ENCODE data around the gene RNF112. TPM values are rescaled to one million over a fixed set of nuclear protein-coding genes. Genes with fewer than 3 reads are reported as not detected.

Gene RNF112
- total RNA-seq, 1 experiment from 2014 or later: 0.24 TPM

DNA sequence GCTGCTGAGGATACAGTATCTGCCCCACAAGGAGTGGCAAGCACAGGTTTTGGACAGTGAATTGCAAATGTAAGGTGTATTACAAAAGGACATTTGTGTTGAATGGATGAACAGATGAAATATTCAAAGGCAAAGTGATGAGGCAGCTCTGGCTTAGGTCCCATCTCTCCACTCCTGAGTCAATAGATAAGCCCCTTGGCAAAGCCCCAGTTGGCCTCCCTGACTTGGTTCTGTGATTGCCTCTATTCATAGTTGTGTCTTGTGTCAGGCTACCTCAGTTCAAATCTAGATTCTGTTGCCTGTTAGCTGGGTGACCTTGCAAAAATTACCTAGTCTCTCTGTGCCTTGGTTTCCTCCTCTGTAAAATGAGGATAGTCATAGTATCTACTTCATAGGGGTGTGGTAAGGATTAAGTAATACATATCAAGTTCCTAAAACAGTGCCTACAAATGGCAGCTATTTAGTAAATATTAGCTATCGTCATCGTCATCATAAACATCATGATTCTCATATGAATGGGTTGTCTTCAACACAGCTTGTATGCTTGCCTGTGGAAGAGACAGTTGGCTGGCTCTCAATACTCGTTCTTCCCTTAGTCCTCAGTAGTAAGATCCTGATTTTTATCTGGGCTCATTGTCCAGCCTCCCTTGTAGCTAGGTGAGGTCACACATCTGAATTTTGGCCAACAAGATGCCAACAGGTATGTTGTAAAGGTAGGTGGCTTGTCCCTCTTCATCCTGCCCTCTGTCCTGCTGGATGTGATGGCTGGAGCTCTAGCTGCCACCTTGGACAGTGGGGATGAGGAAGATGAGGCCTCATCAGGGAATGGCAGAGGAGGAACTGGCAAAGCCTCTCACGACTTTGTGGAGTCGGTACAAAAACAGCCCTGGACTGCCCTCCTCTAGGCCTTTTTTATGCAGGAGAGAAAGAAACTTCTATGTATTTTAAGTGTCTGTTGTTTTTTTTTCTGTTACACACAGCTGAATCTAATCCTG is 21.9 kb upstream of the RNF112 start:
- no peak for DNase-seq (ENCODE audit: low read depth)

- no peak for DNase-seq (ENCODE audit: low read depth)
Measured at GRCh38 chr17:19390951-19391350, 20.1 kb upstream of the RNF112 start.

DNA sequence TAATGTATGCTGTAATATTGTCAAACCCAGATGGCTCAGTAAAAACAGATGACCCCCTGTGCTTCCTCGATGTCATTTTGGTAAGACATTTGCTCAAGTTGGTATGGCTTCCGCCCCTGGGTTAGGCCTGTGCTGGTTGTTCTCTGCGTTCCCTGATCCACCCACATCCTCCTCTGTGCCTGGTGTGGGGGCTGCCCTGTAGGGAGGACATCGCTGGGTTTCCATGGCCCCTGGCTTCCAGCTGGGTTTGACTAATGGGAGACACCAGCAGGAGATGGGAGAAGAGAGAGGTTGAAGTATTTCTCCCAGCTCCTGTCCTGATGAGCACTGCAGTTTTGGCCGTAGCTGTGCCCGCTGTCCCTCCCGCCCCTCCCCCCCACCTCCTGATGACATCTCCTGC is 19.6 kb upstream of the RNF112 start:
- no peak for DNase-seq (ENCODE audit: low read depth)

GRCh38 chr17:19392303-19392702 is 18.7 kb upstream of the RNF112 start:
- no peak for DNase-seq (ENCODE audit: low read depth)

- no peak for DNase-seq (ENCODE audit: low read depth)
Measured at GRCh38 chr17:19397556-19398041, 13.4 kb upstream of the RNF112 start.

GRCh38 chr17:19398301-19399181 is 12.5 kb upstream of the RNF112 start:
- no peak for DNase-seq (ENCODE audit: low read depth)

GRCh38 chr17:19399750-19400450 is 11.1 kb upstream of the RNF112 start:
- no peak for DNase-seq (ENCODE audit: low read depth)

DNA sequence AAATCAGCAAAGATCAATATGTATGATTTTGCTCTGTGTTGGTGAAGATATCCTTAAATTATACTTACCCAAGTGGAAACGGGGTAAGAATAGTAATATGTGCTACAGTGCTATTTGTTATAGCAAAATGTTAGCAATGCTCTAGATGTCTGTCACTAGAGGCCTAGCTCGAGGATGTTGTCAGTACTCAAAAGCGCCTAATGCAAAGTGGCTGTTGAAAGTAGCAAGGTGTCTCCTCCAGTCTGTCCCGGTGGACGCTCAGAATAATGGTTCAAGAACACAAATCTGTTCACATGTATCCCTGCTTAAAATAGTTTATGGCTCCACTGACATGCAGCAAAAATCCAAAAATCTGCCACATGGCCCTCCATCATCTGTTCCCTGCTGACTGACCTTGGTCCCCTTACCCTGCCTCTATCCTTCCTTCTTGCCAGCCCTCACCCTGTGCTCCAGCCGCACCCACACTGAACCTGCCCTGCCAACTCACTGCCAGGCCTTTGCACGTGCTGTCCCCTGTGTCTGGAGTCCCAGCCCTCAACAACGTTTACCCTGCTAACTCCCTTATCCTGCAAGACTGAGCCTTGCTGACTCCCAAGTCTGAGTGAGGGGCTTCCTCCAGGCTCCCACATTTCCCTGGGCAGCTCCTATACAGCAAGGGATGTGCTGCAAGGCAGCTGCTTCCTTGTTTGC is 9.6 kb upstream of the RNF112 start:
- DNase-seq (ENCODE audit: low read depth): no peak

DNA sequence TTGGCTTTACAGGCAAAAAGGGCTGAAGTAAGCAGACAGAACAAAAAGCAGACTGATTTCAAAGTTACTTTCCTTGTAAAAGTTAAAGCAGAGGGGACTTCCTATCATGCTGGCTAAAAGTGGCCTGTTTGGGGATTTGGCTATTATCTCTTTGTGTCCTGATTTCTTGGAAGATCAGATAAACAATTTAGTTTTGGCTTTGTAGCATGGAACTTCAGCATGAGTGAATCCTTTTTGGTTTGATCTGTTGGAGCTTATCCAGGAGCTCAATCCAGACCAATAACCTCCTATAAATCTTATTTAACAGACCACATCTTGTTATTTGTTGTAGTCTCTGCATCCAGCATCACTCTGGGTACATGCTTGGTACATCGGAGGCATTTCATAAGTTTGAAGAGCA is 8.9 kb upstream of the RNF112 start:
- no peak for DNase-seq (ENCODE audit: low read depth)

GRCh38 chr17:19403021-19403420 is 8.0 kb upstream of the RNF112 start:
- no peak for DNase-seq (ENCODE audit: low read depth)

- no peak for DNase-seq (ENCODE audit: low read depth)
Measured at GRCh38 chr17:19404264-19404663, 6.8 kb upstream of the RNF112 start.

GRCh38 chr17:19405114-19405513 is 5.9 kb upstream of the RNF112 start:
- DNase-seq (ENCODE audit: low read depth): no peak

- no peak for DNase-seq (ENCODE audit: low read depth)
Measured at GRCh38 chr17:19407601-19408345, 3.3 kb upstream of the RNF112 start.

DNA sequence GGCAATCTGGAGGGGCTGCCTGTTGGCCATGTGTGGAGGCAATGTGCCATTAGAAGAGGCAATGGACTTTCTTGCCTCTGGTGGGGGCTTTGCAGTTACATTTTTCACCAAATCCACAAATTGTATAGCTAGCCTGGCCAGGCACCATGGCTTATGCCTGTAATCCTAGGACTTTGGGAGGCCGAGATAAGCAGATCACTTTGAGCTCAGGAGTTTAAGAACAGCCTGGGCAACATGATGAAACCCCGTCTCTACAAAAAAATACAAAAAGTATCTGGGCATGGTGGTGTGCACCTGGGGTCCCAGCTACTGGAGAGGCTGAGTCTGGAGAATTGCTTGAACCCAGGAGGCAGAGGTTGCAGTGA is 2.7 kb upstream of the RNF112 start:
- DNase-seq (ENCODE audit: low read depth): no peak

DNA sequence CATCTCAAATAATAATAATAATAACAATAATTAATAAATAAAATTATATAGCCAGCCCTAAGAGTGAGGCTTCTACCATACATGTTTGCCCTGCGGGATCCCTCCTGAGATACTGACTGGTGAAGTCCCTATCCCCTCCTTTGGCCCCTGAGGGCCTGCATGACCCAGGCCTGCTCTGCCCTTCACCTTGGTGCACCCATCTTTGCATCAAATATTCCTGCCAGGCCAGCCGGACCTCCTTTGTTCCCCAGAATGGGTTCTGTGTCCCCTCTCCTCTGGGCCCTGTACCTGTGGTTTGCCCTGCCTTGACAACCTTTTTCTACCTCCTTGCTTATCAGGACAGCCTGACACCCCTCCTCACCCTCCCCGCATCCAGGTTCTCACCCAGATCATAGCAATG is 2.0 kb upstream of the RNF112 start:
- DNase-seq (ENCODE audit: low read depth): no peak

DNA sequence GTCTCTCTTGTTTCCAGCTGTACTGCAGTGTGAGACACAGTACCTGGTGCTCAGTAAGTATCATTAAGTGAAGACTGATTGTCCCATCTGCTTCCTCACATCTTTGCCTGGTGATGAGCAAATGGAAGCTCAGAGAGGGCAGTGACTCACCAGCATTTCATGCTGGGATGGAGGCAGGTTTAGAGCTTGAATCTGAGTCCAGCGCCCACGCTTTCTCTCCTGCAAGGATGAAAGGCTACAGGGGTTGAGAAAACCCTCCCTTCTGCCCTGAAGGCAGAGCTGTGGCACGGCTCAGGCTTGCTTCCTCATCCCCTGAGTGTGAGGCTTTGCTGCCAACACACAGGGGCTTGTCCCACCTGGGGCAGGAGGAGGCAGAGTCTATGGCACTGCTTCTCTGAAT is 1.5 kb upstream of the RNF112 start:
- DNase-seq (ENCODE audit: low read depth): peak; percentile 80

DNA sequence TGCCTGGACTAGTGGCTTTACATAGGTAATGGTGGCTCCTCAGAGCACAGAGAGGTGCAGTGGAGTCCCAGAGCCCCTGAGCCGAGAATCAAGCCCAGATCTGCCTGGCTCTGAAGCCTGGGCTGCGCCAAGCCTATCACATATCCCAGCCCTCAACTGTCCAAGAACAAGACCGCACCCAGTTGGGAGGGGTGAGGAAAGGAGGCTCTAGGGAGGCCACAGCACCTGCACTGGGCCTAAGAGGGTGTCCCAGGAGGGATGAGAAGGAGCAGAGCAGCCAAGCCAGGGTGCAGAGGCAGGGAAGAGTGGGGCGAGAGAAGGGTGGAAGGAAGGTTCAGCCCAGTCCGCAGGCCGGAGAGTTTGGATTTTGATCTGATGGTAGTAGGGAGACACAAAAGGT is 941 bp upstream of the RNF112 start:
- no peak for DNase-seq (ENCODE audit: low read depth)

GRCh38 chr17:19411631-19412030 is 599 bp downstream of the RNF112 start:
- DNase-seq (ENCODE audit: low read depth): no peak

DNA sequence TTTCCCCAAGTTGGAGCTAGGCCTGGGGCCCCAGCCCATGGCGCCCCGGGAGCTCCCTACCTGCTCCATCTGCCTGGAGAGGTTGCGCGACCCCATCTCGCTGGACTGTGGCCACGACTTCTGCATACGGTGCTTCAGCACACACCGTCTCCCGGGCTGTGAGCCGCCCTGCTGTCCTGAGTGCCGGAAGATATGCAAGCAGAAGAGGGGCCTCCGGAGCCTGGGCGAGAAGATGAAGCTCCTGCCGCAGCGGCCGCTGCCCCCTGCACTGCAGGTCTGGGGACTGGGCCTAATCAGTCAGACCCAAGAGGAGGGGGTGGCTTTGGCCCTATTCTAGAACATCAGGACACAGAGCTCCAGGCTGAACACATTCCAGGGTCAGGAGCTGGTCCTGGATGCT is 1.5 kb downstream of the RNF112 start:
- no peak for DNase-seq (ENCODE audit: low read depth)

- no peak for DNase-seq (ENCODE audit: low read depth)
Measured at GRCh38 chr17:19412984-19413383, 2.0 kb downstream of the RNF112 start.

- no peak for DNase-seq (ENCODE audit: low read depth)
Measured at GRCh38 chr17:19413761-19414160, 2.7 kb downstream of the RNF112 start.

All from RPMI7951 (cell line).